Measurements from ENCODE around the gene B4GALT2.

B4GALT2 gene

GRCh38 chr1:43990271-43991199 lies 11.5 kb downstream of the B4GALT2 start:
- no peak for DNase-seq

- no peak for DNase-seq
Measured at GRCh38 chr1:43991200-43991475, 12.1 kb downstream of the B4GALT2 start.

- DNase-seq = peak; percentile 71
Measured at GRCh38 chr1:43991476-43992231, 12.6 kb downstream of the B4GALT2 start, which contains the start of gene CCDC24. TSS of gene CCDC24 (plus strand) at chr1:43991599. CDS start at chr1:43991879, 280 bp downstream.

GRCh38 chr1:43992232-43992995 lies 13.4 kb downstream of the B4GALT2 start:
- DNase-seq = no peak

- no peak for DNase-seq
Measured at GRCh38 chr1:43993206-43993914, 14.3 kb downstream of the B4GALT2 start.

GRCh38 chr1:43994071-43994470 lies 15.1 kb downstream of the B4GALT2 start:
- no peak for DNase-seq

GRCh38 chr1:43994794-43995790 lies 16.1 kb downstream of the B4GALT2 start:
- no peak for DNase-seq

GRCh38 chr1:43995984-43996732 lies 17.1 kb downstream of the B4GALT2 start:
- no peak for DNase-seq

- DNase-seq = no peak
Measured at GRCh38 chr1:43996733-43997115, 17.7 kb downstream of the B4GALT2 start.

- no peak for DNase-seq
Measured at GRCh38 chr1:43997295-43997999, 18.4 kb downstream of the B4GALT2 start.

- DNase-seq = no peak
Measured at GRCh38 chr1:43998000-43998378, 19.0 kb downstream of the B4GALT2 start.

- DNase-seq = no peak
Measured at GRCh38 chr1:43999455-43999854, 20.4 kb downstream of the B4GALT2 start.

GRCh38 chr1:44000122-44000665 lies 21.2 kb downstream of the B4GALT2 start:
- no peak for DNase-seq

- DNase-seq = no peak
Measured at GRCh38 chr1:44002165-44002564, 23.2 kb downstream of the B4GALT2 start.

- DNase-seq = no peak
Measured at GRCh38 chr1:44002606-44003157, 23.7 kb downstream of the B4GALT2 start.

- DNase-seq = no peak
Measured at GRCh38 chr1:44008259-44008658, 29.2 kb downstream of the B4GALT2 start.

- DNase-seq = no peak
Measured at GRCh38 chr1:44010935-44011471, 32.0 kb downstream of the B4GALT2 start.

- no peak for DNase-seq
Measured at GRCh38 chr1:44012404-44012803, 33.4 kb downstream of the B4GALT2 start.
